Stimulated activated CD4-positive, alpha-beta T cell treated with anti-CD3 and anti-CD28 coated beads, TNF-alpha, amount 100 ng/mL, for 48 hours (primary cell): ENCODE measurements around the gene RASA4B.
"Not testable (repeated sequence)": the region's sequence is repeated elsewhere in the genome, so short reads cannot be mapped to it uniquely, and the experiment has no call there.

Experiments used
- DNase-seq, 3 donors: peaks; one replicate each; pipeline ENCODE4 v3.0.0-alpha.2; 2020; ENCODE audit warnings: low read depth in 3 of 3

RASA4B gene

GRCh38 chr7:102511860-102512522, 5.6 kb downstream of the RASA4B start:
- DNase-seq = not testable (repeated sequence)

DNA sequence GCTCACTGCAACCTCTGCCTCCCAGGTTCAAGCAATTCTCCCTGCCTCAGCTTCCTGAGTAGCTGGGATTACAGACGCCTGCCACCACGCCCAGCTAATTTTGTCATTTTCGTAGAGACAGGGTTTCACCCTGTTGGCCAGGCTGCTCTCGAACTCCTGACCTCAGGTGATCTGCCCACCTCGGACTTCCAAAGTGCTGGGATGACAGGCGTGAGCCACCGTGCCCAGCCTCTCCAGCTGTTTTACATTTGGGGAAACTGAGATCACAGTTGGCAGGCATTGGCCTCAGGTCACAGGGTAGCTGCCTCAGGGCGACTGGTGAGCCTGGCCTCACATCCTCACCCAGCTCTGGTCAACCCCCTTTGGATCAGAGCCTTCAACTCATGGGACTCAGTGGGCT, 7.0 kb downstream of the RASA4B start:
- DNase-seq = not testable (repeated sequence)

GRCh38 chr7:102507410-102508088, 10.0 kb downstream of the RASA4B start:
- not testable (repeated sequence) for DNase-seq

GRCh38 chr7:102505298-102506185, 12.0 kb downstream of the RASA4B start:
- not testable (repeated sequence) for DNase-seq

DNA sequence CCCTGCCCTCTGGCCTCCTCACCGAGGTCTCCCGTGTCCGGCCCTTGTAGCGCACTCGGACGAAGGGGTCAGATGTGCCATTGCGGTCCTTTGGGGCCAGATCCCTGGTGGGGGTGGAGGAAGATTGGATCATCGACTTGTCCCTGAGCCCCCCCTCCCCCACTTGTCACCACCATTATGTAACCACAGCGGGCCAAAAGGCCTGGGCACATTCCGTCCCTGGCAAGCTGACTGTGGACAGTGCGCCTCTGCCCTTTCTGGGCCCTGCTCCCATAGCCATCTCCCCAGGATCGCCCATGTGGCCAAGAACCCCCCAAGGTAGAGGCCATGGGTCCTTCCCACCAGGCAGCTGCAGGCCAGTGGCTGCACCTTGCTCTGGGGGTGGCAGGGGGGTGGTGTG, 14.4 kb downstream of the RASA4B start:
- not testable (repeated sequence) for DNase-seq

- not testable (repeated sequence) for DNase-seq
Measured at GRCh38 chr7:102498321-102498720, 19.3 kb downstream of the RASA4B start.

DNA sequence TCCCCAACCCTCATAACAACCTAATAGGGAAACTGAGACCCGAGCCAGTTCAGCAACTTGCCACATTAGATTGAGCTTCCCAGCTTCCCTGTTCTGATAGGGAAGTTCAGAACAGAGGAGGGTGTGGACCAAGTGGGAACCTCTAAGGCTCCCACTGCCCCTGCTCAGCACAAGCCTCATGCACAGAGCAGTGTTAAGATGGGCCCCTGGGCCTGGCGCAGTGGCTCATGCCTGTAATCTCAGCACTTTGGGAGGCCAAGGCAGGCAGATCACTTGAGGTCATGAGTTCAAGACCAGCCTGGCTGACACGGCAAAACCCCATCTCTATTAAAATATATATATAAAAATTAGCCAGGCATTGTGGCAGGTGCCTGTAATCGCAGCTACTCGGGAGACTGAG, 20.3 kb downstream of the RASA4B start:
- not testable (repeated sequence) for DNase-seq

DNA sequence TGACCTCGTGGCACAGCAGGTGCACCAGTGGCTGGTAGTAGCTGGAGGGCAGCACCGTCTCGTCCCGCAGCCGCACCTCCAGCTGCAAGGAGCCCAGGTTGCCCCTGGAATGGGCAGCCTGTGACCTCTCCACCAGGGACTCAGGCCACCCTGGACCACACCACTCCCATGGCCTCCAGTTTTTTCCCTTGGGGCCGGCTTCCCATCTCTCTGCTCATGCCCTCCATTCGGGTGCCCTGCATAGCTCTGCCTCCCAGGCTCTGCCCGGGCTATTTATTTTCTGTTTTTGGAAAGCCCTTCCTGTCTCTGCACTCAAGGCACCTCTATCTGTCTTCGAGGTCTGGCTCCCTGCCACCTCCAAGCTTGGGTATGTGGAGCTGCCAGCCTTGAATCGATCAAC, 20.7 kb downstream of the RASA4B start:
- DNase-seq = not testable (repeated sequence)

GRCh38 chr7:102494473-102495149, 23.0 kb downstream of the RASA4B start:
- not testable (repeated sequence) for DNase-seq

DNA sequence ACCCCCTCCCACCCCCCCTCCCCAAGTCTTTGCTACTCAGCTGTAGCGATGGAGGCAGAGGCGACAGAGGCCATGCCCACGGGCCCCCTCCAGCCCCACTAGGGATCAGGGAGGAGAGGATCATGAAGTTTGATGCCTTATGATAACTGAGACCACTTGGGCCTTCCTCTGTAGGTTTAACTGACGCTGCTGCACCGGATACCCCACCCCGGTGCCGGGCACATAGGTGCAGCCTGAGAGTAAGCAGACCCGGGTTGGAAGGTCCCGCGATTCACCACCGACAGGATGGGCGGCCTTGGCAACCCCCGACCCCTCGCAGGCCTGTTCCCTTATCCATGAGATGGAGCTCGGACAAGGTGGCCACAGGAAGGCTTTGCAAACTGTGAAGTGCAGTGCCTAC, 23.6 kb downstream of the RASA4B start:
- not testable (repeated sequence) for DNase-seq

- not testable (repeated sequence) for DNase-seq
Measured at GRCh38 chr7:102493220-102493935, 24.2 kb downstream of the RASA4B start.

GRCh38 chr7:102490529-102491075, 27.0 kb downstream of the RASA4B start:
- peak in 2 of 3 donors; percentile 35 to 62 for DNase-seq

- DNase-seq = not testable (repeated sequence)
Measured at GRCh38 chr7:102484317-102484716, 33.3 kb downstream of the RASA4B start.

DNA sequence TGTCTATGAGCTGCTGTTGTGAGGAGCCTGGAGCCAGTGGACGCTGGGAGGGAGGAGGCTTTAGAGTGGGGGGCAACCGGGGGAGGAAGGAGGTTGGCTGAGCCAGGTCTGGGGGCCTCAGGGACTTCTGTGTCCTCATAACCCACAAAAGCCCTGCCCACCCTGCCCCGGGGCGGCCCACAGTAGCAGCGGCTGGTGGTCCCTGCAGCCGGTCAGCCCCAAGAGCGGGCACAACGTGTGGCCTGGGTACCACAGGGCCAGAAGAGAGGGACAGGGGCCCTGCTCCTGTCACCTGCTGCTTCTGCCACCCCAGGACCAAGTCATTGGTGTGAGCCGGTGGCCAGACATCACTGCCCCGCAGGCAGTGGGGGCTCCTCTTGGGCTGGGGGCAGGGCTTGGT, 35.6 kb downstream of the RASA4B start:
- not testable (repeated sequence) for DNase-seq

- not testable (repeated sequence) for DNase-seq
Measured at GRCh38 chr7:102479982-102480637, 37.5 kb downstream of the RASA4B start.

DNA sequence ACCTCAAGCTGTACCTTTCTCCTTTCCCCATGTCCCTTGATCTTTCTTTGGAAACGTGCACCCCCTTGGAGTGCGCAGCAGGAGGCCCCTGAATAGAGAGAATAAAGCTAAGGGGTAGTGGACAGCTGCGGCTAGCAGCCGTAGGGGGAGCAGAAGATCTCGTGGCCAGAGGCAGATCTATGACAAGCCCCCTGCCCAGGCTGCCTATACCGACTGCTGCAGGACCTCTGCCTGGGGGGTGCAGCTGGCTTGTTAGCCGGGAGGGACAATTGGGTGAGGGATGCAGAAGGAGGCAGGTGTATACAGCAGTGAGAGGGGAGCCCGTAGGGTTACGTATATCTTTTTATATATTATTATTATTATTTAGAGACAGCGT, 38.4 kb downstream of the RASA4B start:
- DNase-seq = not testable (repeated sequence)

- DNase-seq = peak; percentile 78 to 93 (median 82)
Measured at GRCh38 chr7:102478314-102479208, 39.0 kb downstream of the RASA4B start, which contains the start of gene POLR2J. Gene POLR2J, minus strand, starts transcription at chr7:102478922. Its CDS starts 62 bp downstream, at chr7:102478860.

DNA sequence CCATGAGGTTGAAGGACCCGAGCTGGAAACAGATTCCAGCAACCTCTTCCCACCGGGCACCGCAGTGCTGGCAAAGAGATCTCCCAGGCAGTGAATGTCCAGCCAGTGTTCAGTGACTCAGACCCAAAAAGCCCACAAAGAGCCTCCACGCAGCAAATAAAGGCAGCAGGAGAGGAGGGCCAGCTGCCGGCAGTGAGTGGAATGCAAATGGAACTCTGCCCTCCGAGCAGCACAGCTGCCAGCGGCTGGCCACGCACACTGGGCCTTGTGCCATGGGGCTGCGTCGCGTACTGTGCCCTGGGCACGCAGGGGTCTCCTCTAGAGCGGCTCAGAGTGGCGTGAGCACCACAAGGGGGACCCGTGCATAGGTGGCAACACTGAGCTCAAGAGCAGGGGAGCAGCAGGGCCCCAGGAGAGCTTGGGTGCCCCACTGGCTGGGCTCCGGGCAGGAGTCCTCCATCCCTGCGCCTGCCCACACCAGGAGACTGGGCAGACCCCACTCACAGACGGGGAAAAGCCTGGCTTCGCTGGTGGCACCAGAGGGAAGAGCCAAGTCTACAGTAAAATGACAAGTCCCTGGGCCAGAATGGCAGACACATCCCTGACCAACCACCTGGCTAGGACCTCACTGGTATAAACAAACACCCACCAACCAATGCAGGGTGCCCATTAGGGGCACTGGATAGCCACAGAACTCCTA, 42.7 kb downstream of the RASA4B start:
- not testable (repeated sequence) for DNase-seq
